IPS DF 4.7 (cell line): ENCODE data around the gene PTPRD.

ENCODE experiments used
- DNase-seq: peaks from one replicate; pipeline ENCODE4 v3.0.0-alpha.2; 2013; ENCODE audit warnings: low spot score; ENCODE audit errors: extremely low read depth

The PTPRD gene

GRCh38 chr9:8473244-8474020, 2139.4 kb downstream of the PTPRD start:
- no peak for DNase-seq

GRCh38 chr9:8468045-8468637, 2144.7 kb downstream of the PTPRD start:
- no peak for DNase-seq

- DNase-seq = no peak
Measured at GRCh38 chr9:8457816-8458215, 2155.0 kb downstream of the PTPRD start.

GRCh38 chr9:8457055-8457454, 2155.7 kb downstream of the PTPRD start:
- no peak for DNase-seq

GRCh38 chr9:8456344-8456743, 2156.5 kb downstream of the PTPRD start:
- DNase-seq = no peak

GRCh38 chr9:8450810-8451545, 2161.8 kb downstream of the PTPRD start:
- DNase-seq = no peak

GRCh38 chr9:8448226-8448625, 2164.6 kb downstream of the PTPRD start:
- no peak for DNase-seq

- DNase-seq = no peak
Measured at GRCh38 chr9:8447601-8448000, 2165.2 kb downstream of the PTPRD start.

- DNase-seq = no peak
Measured at GRCh38 chr9:8437876-8438275, 2174.9 kb downstream of the PTPRD start.

GRCh38 chr9:8437259-8437658, 2175.5 kb downstream of the PTPRD start:
- no peak for DNase-seq

- no peak for DNase-seq
Measured at GRCh38 chr9:8436786-8437185, 2176.0 kb downstream of the PTPRD start.

- no peak for DNase-seq
Measured at GRCh38 chr9:8434621-8435020, 2178.2 kb downstream of the PTPRD start.

GRCh38 chr9:8432224-8432623, 2180.6 kb downstream of the PTPRD start:
- no peak for DNase-seq

GRCh38 chr9:8431505-8431904, 2181.3 kb downstream of the PTPRD start:
- DNase-seq = no peak

- no peak for DNase-seq
Measured at GRCh38 chr9:8430945-8431344, 2181.9 kb downstream of the PTPRD start.

- DNase-seq = no peak
Measured at GRCh38 chr9:8429768-8430167, 2183.0 kb downstream of the PTPRD start.

- no peak for DNase-seq
Measured at GRCh38 chr9:8429157-8429556, 2183.6 kb downstream of the PTPRD start.

GRCh38 chr9:8428389-8428788, 2184.4 kb downstream of the PTPRD start:
- no peak for DNase-seq

GRCh38 chr9:8424786-8425410, 2187.9 kb downstream of the PTPRD start:
- no peak for DNase-seq

- DNase-seq = no peak
Measured at GRCh38 chr9:8420416-8420815, 2192.4 kb downstream of the PTPRD start.

- no peak for DNase-seq
Measured at GRCh38 chr9:8419596-8420275, 2193.1 kb downstream of the PTPRD start.
